Superior temporal gyrus (tissue), 1 donor: ENCODE results near the gene PRR7.

Experiments
- DNase-seq: peaks from one replicate; pipeline ENCODE4 v3.0.0-alpha.2; 2016; ENCODE audit errors: extremely low spot score

Gene PRR7

GRCh38 chr5:177425196-177425800, 21.3 kb upstream of the PRR7 start:
- no peak for DNase-seq

GRCh38 chr5:177425801-177426565, 20.6 kb upstream of the PRR7 start:
- peak; percentile 100 for DNase-seq

- DNase-seq = no peak
Observed at GRCh38 chr5:177426566-177427210, 19.9 kb upstream of the PRR7 start, which contains the start of gene GRK6. TSS of gene GRK6 (plus strand) at chr5:177426676. CDS start at chr5:177426846, 170 bp downstream.

GRCh38 chr5:177427211-177427822, 19.3 kb upstream of the PRR7 start:
- peak; percentile 14 for DNase-seq

GRCh38 chr5:177427919-177428573, 18.6 kb upstream of the PRR7 start:
- DNase-seq = no peak

GRCh38 chr5:177428574-177429217, 17.9 kb upstream of the PRR7 start:
- no peak for DNase-seq

- no peak for DNase-seq
Observed at GRCh38 chr5:177429248-177430040, 17.2 kb upstream of the PRR7 start.

GRCh38 chr5:177430140-177430951, 16.3 kb upstream of the PRR7 start:
- no peak for DNase-seq

GRCh38 chr5:177430972-177431316, 15.7 kb upstream of the PRR7 start:
- no peak for DNase-seq

GRCh38 chr5:177431317-177432142, 15.1 kb upstream of the PRR7 start:
- no peak for DNase-seq

GRCh38 chr5:177432143-177432838, 14.3 kb upstream of the PRR7 start:
- DNase-seq = peak; percentile 45

GRCh38 chr5:177432839-177433657, 13.6 kb upstream of the PRR7 start:
- no peak for DNase-seq

GRCh38 chr5:177433658-177434217, 12.9 kb upstream of the PRR7 start:
- no peak for DNase-seq

GRCh38 chr5:177434437-177434836, 12.2 kb upstream of the PRR7 start:
- DNase-seq = no peak

GRCh38 chr5:177434942-177435738, 11.5 kb upstream of the PRR7 start:
- no peak for DNase-seq

GRCh38 chr5:177435847-177436536, 10.6 kb upstream of the PRR7 start:
- no peak for DNase-seq
